ENCODE results near the gene UNC119B. TPM values are rescaled to one million over a fixed set of nuclear protein-coding genes. Genes with fewer than 3 reads are reported as not detected.
A peak's percentile ranks its signal among the peaks of the same experiment; 100 is the strongest.

The UNC119B gene
- total RNA-seq, 1 donor: 23.2 TPM

GRCh38 chr12:120705618-120706017 is 4.6 kb upstream of the UNC119B start:
- no peak for TF ChIP-seq CTCF (IDR thresholded peaks at IDR 0.05; ENCODE audit: extremely low read depth, low read depth, low read length)
- H3K9me3 ChIP-seq (ENCODE audit: low read depth, low read length): no peaks in the 10 kb centered on the region
- H4K20me1 ChIP-seq (ENCODE audit: insufficient read depth, low read length): peaks cover 5% of the 10 kb centered on the region
- peaks cover 26% of the 10 kb centered on the region for H3K36me3 ChIP-seq (ENCODE audit: insufficient read depth, low read length)
- no peak overlapping the region for H2AFZ ChIP-seq (ENCODE audit: low read length)
- no peak for DNase-seq (ENCODE audit: insufficient read length, low spot score, missing footprints)
- H3K27me3 ChIP-seq (ENCODE audit: insufficient read depth, low read length): no peaks in the 10 kb centered on the region
- H3K79me2 ChIP-seq (ENCODE audit: insufficient read depth, low read length): peaks cover 5% of the 10 kb centered on the region
- H3K4me1 ChIP-seq (ENCODE audit: insufficient read depth, low read length): no peaks in the 10 kb centered on the region
- no peak overlapping the region for H3K4me3 ChIP-seq (ENCODE audit: insufficient read depth, low read length)
- no peak overlapping the region for H3K4me2 ChIP-seq (ENCODE audit: insufficient read depth, low read length)
- H3K27ac ChIP-seq (ENCODE audit: low read depth, low read length): no peak overlapping the region

- no peak for TF ChIP-seq CTCF (IDR thresholded peaks at IDR 0.05; ENCODE audit: extremely low read depth, low read depth, low read length)
- H3K4me1 ChIP-seq (ENCODE audit: insufficient read depth, low read length): no peaks in the 10 kb centered on the region
- no peaks in the 10 kb centered on the region for H3K27me3 ChIP-seq (ENCODE audit: insufficient read depth, low read length)
- H3K4me2 ChIP-seq (ENCODE audit: insufficient read depth, low read length): no peak overlapping the region
- DNase-seq (ENCODE audit: insufficient read length, low spot score, missing footprints): no peak
- no peak overlapping the region for H3K4me3 ChIP-seq (ENCODE audit: insufficient read depth, low read length)
- no peaks in the 10 kb centered on the region for H3K9me3 ChIP-seq (ENCODE audit: low read depth, low read length)
- H3K36me3 ChIP-seq (ENCODE audit: insufficient read depth, low read length): peaks cover 22% of the 10 kb centered on the region
- H3K79me2 ChIP-seq (ENCODE audit: insufficient read depth, low read length): peaks cover 9% of the 10 kb centered on the region
- H3K27ac ChIP-seq (ENCODE audit: low read depth, low read length): no peak overlapping the region
- H2AFZ ChIP-seq (ENCODE audit: low read length): no peak overlapping the region
- peaks cover 5% of the 10 kb centered on the region for H4K20me1 ChIP-seq (ENCODE audit: insufficient read depth, low read length)
Measured at GRCh38 chr12:120706029-120706428, 4.2 kb upstream of the UNC119B start.

GRCh38 chr12:120708651-120709050 is 1.6 kb upstream of the UNC119B start:
- H3K9me3 ChIP-seq (ENCODE audit: low read depth, low read length): no peaks in the 10 kb centered on the region
- no peak overlapping the region for H2AFZ ChIP-seq (ENCODE audit: low read length)
- H3K4me3 ChIP-seq (ENCODE audit: insufficient read depth, low read length): no peak overlapping the region
- peaks cover 27% of the 10 kb centered on the region for H3K79me2 ChIP-seq (ENCODE audit: insufficient read depth, low read length)
- H3K4me1 ChIP-seq (ENCODE audit: insufficient read depth, low read length): peaks cover 11% of the 10 kb centered on the region
- no peak for TF ChIP-seq CTCF (IDR thresholded peaks at IDR 0.05; ENCODE audit: extremely low read depth, low read depth, low read length)
- peaks cover 9% of the 10 kb centered on the region for H3K36me3 ChIP-seq (ENCODE audit: insufficient read depth, low read length)
- H3K4me2 ChIP-seq (ENCODE audit: insufficient read depth, low read length): no peak overlapping the region
- peaks cover 9% of the 10 kb centered on the region for H4K20me1 ChIP-seq (ENCODE audit: insufficient read depth, low read length)
- DNase-seq (ENCODE audit: insufficient read length, low spot score, missing footprints): no peak
- no peaks in the 10 kb centered on the region for H3K27me3 ChIP-seq (ENCODE audit: insufficient read depth, low read length)
- H3K27ac ChIP-seq (ENCODE audit: low read depth, low read length): no peak overlapping the region

DNA sequence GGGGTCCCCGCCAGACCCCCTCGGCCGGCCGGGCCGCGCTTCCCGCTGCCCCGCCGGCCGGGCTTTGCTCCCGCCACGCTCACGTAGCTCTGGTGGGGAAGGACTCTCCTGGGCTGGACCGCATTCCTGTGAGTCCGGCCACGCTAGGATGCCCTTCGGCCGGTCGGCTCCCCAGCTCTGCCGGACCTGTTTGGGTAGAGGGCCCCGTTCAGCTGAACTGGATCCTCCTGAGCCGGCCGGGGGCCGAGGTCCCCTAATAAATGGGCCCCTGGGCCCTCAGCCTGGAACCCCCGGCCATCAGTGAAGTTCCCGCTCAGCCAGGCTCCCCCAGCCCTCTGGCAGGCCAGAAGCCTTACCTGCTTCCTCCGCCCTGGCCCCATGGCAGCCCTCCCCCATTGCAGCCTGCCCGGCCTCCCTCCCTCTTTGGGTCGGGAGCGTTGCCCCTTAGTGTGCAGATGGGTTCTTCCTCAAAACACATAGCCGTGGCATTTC is 593 bp downstream of the UNC119B start:
- H3K27me3 ChIP-seq (ENCODE audit: insufficient read depth, low read length): no peaks in the 10 kb centered on the region
- H3K4me2 ChIP-seq (ENCODE audit: insufficient read depth, low read length): peak overlapping the region; percentile 91
- H3K27ac ChIP-seq (ENCODE audit: low read depth, low read length): peak overlapping the region; percentile 45
- TF ChIP-seq CTCF (IDR thresholded peaks at IDR 0.05; ENCODE audit: extremely low read depth, low read depth, low read length): no peak
- peak; percentile 88 for DNase-seq (ENCODE audit: insufficient read length, low spot score, missing footprints)
- H3K36me3 ChIP-seq (ENCODE audit: insufficient read depth, low read length): peaks cover 14% of the 10 kb centered on the region
- H3K4me1 ChIP-seq (ENCODE audit: insufficient read depth, low read length): peaks cover 11% of the 10 kb centered on the region
- H3K9me3 ChIP-seq (ENCODE audit: low read depth, low read length): no peaks in the 10 kb centered on the region
- H3K4me3 ChIP-seq (ENCODE audit: insufficient read depth, low read length): peak overlapping the region; percentile 84
- peak overlapping the region; percentile 2 for H2AFZ ChIP-seq (ENCODE audit: low read length)
- H3K79me2 ChIP-seq (ENCODE audit: insufficient read depth, low read length): peaks cover 32% of the 10 kb centered on the region
- peaks cover 11% of the 10 kb centered on the region for H4K20me1 ChIP-seq (ENCODE audit: insufficient read depth, low read length)

Measured in osteoblast (primary cell).